HG02973 (cell line): ENCODE measurements around the gene MYH15.

Experiments used
- ATAC-seq: cut with Tn5 transposase; IDR thresholded peaks from one replicate; pipeline ENCODE4 v1.9.1; 2021; ENCODE audit warnings: moderate library complexity; ENCODE audit not compliant: unreplicated experiment

Gene MYH15

DNA sequence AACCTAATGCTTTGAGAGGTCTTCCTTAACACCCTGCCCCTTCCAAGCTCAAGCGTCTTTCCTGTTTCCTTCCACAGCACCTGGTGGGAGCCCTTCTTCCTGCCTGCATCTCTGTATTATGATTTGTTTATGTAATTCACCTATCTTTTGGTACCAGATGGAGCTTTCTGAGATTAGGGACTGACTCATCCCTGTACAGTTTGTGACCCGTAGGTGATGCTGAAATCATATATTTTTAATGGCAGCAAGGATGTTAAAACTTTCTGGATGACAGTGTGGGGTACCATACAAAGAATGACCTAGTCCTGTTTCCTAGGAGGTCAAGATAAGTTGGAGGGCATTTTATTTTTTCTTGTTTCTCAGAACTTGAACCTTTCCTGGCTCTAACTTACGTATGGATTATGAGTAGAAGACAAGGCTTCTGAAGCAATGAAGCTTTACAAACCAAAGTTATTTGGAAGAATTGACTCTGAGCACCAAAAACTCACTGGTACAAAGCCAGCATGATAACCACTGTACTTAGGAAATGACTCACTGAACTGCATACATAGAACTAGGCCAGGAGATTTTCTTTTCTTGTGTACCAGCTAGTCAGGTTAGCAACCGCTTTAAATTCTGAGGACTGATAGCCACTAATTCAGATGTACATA is 167.4 kb downstream of the MYH15 start:
- peak; percentile 57 for ATAC-seq

- ATAC-seq = no peak
These were observed 168.5 kb downstream of the MYH15 start for GRCh38 chr3:108341911-108342310.

DNA sequence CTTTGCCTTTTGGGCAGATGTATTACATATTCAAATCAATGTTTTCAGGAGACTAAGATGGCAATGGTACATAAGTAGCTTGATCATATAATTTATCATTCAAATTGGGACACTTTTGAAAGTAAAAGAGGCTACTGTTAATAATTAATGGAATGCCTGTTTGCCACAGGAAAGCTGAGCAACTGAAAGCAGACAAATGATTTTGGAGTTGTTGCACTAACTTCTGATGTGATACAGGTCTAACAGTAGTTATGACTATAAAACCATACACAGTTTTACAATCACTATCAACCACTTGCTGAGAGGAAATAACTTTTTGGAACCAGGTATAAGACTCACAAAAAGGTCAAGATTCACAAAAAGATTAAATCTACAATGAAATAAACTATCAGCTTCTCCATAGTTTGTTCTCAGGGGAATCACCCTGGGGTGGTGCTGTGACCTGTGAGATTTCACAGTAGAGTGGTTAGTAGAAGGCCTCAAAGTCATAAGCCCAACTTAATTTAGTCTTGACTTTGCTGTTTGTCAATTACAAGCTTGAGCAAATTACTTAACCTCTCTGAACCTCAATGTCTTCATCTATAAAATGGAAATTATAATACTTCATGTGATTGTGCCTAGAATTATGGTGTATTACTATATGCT is 171.4 kb downstream of the MYH15 start:
- peak; percentile 34 for ATAC-seq

DNA sequence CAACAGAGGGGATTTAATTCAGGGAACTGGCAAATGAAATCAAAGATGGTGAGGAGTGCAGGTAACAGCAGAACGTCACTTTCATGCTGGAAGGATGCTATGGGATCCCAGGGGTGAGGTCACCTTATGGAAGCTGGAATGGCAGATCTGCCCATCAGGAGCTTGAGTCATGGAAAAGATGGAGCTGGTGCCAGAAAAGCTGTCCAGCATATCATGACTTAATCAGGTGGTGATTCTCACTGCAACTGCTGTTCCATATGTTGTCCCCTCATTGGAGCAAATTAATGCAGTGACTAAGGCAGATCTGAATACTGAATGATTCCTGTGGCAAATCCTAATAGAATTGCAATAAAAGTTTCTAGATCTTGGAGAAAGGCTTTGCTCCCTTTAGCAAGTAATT is 175.7 kb downstream of the MYH15 start:
- no peak for ATAC-seq

DNA sequence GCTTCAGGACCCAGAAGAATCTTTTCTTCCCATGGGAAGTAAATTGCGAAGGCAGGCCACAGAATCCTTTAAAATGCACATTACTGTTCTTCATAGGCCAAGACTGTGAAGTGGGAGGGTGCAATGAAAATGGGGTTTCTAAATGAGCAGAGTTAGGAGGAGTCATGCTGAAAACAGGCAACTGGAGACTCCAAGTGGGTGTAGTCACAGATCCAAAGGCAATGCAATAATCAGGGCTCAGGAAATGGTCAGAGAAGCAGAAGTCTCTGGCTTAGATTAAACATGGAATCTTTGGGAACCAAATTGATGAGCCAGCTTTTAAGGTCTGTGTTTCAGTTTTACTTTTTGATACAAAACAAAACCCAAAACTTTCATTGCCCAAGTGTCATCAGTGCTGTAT is 176.4 kb downstream of the MYH15 start:
- no peak for ATAC-seq

GRCh38 chr3:108331792-108332191 is 178.6 kb downstream of the MYH15 start:
- ATAC-seq = no peak
